ENCODE measurements around the gene ANKRD34B. TPM values are rescaled to one million over a fixed set of nuclear protein-coding genes. Genes with fewer than 3 reads are reported as not detected.

ANKRD34B gene
- total RNA-seq, 1 experiment from 2014 or later = 0.17 TPM

DNA sequence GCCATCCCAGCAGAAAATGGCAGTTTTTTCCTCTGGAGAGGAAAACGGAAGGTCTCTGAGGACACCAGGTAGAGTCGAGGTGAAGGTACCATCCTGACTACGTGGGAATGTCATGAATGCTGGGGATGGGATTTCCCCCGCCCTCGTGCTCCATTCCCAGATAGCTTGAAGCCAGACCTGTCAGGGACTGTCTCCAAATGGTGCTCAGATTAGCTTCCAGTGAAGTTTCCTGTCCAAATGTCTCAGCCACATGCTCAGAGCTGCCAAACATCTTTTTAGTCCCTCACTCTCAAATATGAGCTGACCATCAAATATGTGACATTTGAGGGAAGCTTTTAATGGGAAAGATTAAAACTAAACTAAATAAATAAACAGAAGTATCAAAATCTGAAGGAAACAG lies 7.6 kb upstream of the ANKRD34B start:
- no peak for DNase-seq (ENCODE audit: low spot score)
- in situ Hi-C loops (cut with HindIII; ENCODE audit: low sequenced_read_pairs) = no loop called here

DNA sequence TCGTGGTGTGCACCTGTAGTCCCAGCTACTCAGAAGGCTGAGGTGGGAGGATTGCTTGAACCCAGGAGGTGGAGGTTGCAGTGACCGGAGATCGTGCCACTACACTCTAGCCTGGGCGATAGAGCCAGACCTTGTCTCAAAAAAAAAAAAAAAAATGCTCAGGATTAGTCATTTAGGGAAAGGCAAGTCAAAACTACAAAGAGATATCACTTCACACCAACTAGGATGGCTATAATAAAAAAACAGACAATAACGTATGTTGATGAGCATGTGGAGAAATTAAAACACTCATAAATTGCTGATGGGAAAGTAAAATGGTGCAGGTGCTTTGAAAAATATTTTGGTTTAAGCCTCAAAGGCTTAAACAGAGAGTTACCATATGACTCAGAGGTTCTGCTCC lies 6.3 kb upstream of the ANKRD34B start:
- in situ Hi-C loops (cut with HindIII; ENCODE audit: low sequenced_read_pairs) = no loop called here
- DNase-seq (ENCODE audit: low spot score) = no peak

- no peak for DNase-seq (ENCODE audit: low spot score)
- in situ Hi-C loops (cut with HindIII; ENCODE audit: low sequenced_read_pairs) = no loop called here
These were observed 3.0 kb upstream of the ANKRD34B start for GRCh38 chr5:80573062-80573461.

DNA sequence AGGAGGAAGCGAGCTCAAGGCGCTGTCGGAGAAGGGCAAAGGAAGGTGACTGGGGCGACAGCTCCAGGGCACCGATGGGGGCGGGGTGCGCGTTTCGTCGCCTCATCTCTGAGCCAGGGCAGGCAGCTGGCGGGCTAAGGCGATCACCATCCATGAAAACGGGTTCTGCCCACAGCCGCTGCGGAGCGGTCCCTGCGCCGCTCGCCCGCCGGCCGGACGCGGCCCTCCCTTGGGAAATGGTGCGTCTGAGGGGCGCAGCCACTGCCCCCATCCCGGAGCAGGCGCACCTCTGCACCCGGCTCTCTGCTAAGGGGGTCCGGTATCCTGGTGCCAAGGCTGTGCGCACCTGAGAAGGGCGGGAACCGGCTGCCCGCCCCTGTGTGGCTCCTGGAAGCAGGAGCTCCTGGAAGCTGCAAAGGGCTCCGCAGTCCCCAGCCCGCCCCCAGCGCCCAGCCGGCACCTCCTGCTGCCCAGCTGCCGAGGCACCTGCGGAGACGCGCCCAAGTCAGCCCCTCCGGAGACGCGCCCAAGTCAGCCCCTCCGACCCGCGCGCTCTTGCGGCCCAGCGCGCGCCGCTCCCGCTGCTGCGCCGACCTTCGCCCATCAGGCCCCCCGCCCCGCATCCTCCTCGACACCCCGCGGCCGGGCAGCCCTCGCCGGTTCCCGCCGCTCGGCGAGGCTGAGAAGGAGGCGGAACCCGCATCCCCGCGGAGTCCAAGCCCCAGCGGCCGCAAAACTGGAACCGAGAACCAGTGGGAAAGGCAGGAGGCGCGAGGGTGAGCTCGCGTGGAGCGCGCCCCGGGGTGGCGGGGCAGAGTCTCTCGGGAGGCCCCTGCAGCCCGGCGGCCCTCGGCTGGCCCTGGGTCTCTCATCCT lies 757 bp downstream of the ANKRD34B start:
- no peak for DNase-seq (ENCODE audit: low spot score)
- in situ Hi-C loops (cut with HindIII; ENCODE audit: low sequenced_read_pairs) = no loop called here

DNA sequence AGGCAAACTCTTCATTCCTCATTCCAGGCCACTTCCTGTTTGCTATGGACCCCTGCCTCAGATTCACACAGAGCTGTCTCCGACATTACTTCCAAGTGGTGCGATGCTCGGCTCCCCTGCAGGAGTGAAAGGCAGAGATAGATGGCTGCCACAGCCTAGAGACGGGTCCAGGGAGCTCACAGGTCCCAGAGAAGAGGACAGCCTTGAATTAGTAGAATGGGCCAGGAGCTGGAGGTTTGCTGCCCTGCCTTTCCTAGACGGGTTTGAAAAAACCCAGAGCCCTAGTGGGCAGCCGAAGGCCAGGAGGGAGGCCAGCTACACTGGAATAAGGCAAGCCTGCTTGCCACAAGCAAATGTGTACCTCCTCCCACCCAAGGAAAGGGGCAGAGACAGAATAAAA lies 1.8 kb downstream of the ANKRD34B start:
- in situ Hi-C loops (cut with HindIII; ENCODE audit: low sequenced_read_pairs) = no loop called here
- no peak for DNase-seq (ENCODE audit: low spot score)

DNA sequence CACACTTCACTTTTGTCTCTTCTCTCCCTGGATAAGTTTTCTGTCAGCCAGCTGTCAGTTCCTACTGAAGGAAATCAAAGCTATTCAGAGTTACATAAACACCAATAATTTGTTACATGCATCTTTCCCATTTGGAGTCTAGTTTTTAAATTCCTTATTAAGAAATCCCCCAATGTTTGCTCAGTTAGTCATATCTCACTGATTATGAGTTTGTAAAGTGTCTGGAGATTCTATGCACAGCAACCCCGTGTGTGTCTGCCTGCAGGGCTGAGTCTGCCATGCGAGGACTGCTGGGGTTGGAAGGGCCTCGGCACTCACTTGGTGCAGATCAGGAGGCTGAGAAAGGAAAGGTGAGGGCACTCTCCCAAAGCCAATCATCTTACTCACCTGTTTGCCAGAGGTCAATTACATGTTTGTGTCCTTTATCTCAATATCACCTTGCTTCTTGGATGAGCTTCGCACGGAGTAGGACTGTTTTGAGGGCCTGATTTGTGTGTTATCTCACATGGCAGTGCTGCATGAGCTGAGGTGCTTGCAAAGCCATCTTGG lies 3.3 kb downstream of the ANKRD34B start:
- in situ Hi-C loops (cut with HindIII; ENCODE audit: low sequenced_read_pairs) = no loop called here
- DNase-seq (ENCODE audit: low spot score) = no peak

DNA sequence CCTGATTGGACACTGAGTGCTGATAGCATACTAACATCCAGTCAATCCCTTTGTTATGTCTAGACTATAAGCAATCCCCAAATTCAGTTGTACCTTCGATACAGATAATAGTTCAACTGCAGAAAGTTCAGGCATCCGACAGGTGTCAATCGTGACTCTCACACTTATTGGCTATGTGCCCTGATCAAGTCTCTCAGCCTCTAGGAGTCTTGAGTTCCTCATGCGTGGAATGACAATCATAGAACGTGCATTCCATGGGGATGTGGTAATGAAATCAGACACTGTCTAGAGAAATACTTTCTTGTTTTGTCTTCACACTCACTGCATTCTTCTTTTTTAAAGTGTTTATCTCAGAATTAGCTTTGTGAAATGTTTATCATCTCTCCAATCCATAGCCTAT lies 4.8 kb downstream of the ANKRD34B start:
- DNase-seq (ENCODE audit: low spot score) = no peak
- in situ Hi-C loops (cut with HindIII; ENCODE audit: low sequenced_read_pairs) = no loop called here

- in situ Hi-C loops (cut with HindIII; ENCODE audit: low sequenced_read_pairs) = no loop called here
- DNase-seq (ENCODE audit: low spot score) = no peak
These were observed 10.8 kb downstream of the ANKRD34B start for GRCh38 chr5:80559244-80559643.

DNA sequence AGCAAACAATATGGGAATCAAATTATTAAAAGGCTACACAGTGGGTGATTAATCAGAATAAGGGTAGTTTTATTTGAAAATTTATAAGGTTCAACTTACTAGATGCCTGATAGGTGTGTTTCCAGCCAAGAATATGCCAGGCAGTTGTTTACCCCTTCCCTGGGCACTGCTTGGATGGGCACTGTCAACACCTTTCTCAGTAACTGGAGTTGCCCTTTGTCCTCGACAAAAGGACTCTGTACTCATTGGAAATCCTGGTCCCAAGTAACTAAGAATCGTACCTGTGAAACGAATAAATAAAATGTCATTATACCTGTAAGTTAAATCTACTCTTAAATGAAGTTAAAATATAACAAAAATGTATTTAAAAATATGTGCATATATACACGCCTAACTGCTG lies 15.0 kb downstream of the ANKRD34B start:
- in situ Hi-C loops (cut with HindIII; ENCODE audit: low sequenced_read_pairs) = no loop called here

GRCh38 chr5:80554646-80555045 lies 15.4 kb downstream of the ANKRD34B start:
- in situ Hi-C loops (cut with HindIII; ENCODE audit: low sequenced_read_pairs) = no loop called here
- no peak for DNase-seq (ENCODE audit: low spot score)

More for the DNA sequence above, 15.0 kb downstream of the ANKRD34B start:
- DNase-seq (ENCODE audit: low spot score) = no peak

DNA sequence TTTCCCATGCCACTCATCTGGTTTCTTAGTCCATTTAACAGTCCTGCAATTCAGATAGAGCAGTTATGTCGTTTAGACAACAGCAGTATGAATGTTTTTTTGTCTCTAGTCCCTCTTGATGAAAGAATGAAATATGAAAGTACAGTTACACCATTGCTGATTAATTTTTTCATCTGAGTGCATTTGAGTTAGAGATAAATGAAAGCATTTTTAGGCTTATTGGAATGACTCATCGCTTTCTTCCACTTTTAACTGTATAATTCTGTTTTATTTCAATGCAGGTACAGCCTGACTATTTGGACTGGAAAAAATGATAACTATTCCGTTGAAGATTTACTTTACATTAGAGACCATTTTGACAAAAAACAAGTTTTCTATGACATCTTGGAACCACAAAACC lies 28.7 kb downstream of the ANKRD34B start:
- in situ Hi-C loops (cut with HindIII; ENCODE audit: low sequenced_read_pairs) = no loop called here
- DNase-seq (ENCODE audit: low spot score) = no peak

- in situ Hi-C loops (cut with HindIII; ENCODE audit: low sequenced_read_pairs) = no loop called here
- DNase-seq (ENCODE audit: low spot score) = no peak
These were observed 29.4 kb downstream of the ANKRD34B start for GRCh38 chr5:80540691-80541090.

DNA sequence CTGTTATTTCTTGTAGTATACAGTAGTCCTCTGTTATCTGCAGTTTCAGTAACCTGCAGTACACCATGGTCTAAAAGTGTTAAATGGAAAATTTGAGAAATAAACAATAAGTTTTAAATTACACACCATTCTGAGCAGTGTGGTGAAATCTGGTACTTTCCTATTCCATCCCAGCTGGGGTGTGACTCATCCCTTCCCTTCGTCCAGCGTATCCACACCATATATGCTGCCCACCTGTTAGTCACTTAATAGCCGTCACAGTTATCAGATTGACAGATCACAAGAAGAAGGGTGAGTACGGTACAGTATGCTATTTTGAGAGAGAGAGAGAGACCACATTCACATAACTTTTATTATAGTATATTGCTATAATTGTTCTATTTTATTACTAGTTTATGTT lies 53.3 kb downstream of the ANKRD34B start:
- in situ Hi-C loops (cut with HindIII; ENCODE audit: low sequenced_read_pairs) = no loop called here
- DNase-seq (ENCODE audit: low spot score) = no peak

- DNase-seq (ENCODE audit: low spot score) = no peak
- in situ Hi-C loops (cut with HindIII; ENCODE audit: low sequenced_read_pairs) = no loop called here
These were observed 60.7 kb downstream of the ANKRD34B start for GRCh38 chr5:80509362-80509761.

GRCh38 chr5:80508844-80509243 lies 61.2 kb downstream of the ANKRD34B start:
- no peak for DNase-seq (ENCODE audit: low spot score)
- in situ Hi-C loops (cut with HindIII; ENCODE audit: low sequenced_read_pairs) = no loop called here

GRCh38 chr5:80507663-80508062 lies 62.4 kb downstream of the ANKRD34B start:
- in situ Hi-C loops (cut with HindIII; ENCODE audit: low sequenced_read_pairs) = no loop called here
- DNase-seq (ENCODE audit: low spot score) = no peak

Other genes with a start within 250 kb of the ANKRD34B start
- 8.9 and 10.8 TPM in 2 replicates for gene ZFYVE16, start 162.2 kb downstream of the ANKRD34B start, total RNA-seq (2014; rRNA removed; shearing (Covaris generic))
- gene FAM151B, start 82.2 kb downstream of the ANKRD34B start, total RNA-seq (2014; rRNA removed; shearing (Covaris generic)) = 0.49 and 1.1 TPM in 2 replicates
- gene MSH3, start 84.4 kb upstream of the ANKRD34B start, total RNA-seq (2014; rRNA removed; shearing (Covaris generic)) = 16.2 and 16.8 TPM in 2 replicates
- 108 and 124 TPM in 2 replicates for gene DHFR, start 84.7 kb upstream of the ANKRD34B start, total RNA-seq (2014; rRNA removed; shearing (Covaris generic))